ENCODE data around the gene NRXN3.

- TF ChIP-seq CTCF (conservative IDR thresholded peaks at IDR 0.05; ENCODE audit: low read depth, low read length) (no peak), RAD21 (IDR thresholded peaks at IDR 0.05; ENCODE audit: low read length) (no peak), POLR2A (IDR thresholded peaks at IDR 0.05; ENCODE audit: low read depth, low read length) (no peak), RCOR1 (IDR thresholded peaks at IDR 0.05; ENCODE audit: insufficient replicate concordance, low read length) (no peak), CEBPB (IDR thresholded peaks at IDR 0.05; ENCODE audit: low read depth, low read length) (no peak), MXI1 (IDR thresholded peaks at IDR 0.05; ENCODE audit: borderline replicate concordance, low read depth, low read length) (no peak), SMC3 (IDR thresholded peaks at IDR 0.05; ENCODE audit: low read depth, low read length) (no peak), CHD1 (IDR thresholded peaks at IDR 0.05; ENCODE audit: low read depth, low read length) (no peak), FOS (IDR thresholded peaks at IDR 0.05; ENCODE audit: low read depth, low read length) (no peak), RFX5 (IDR thresholded peaks at IDR 0.05; ENCODE audit: low read depth, low read length) (no peak)
Measured at GRCh38 chr14:78664841-78665240, 494.7 kb downstream of the NRXN3 start.

Data from IMR-90 (cell line).